H9 (cell line): ENCODE measurements around the gene XPR1. TPM values are rescaled to one million over a fixed set of nuclear protein-coding genes. Genes with fewer than 3 reads are reported as not detected.

Source experiments
- DNase-seq: peaks from one replicate; pipeline ENCODE4 v3.0.0-alpha.2; 2017
- H2AFZ ChIP-seq: one replicate; pipeline ENCODE4 v1.6.1; 2013; ENCODE audit warnings: mild to moderate bottlenecking, low read length, control low read depth, moderate library complexity
- H2AK5ac ChIP-seq: 2 replicates; pipeline ENCODE4 v1.6.1; 2013; ENCODE audit warnings: low read length, control low read depth, mixed read lengths; ENCODE audit not compliant: insufficient read length
- H2BK120ac ChIP-seq: one replicate; pipeline ENCODE4 v1.6.1; 2013; ENCODE audit warnings: low read depth, mild to moderate bottlenecking, low read length, control low read depth, inconsistent platforms; ENCODE audit not compliant: poor library complexity, severe bottlenecking
- H2BK12ac ChIP-seq: 2 replicates; pipeline ENCODE4 v1.6.1; 2013; ENCODE audit warnings: low read length, control low read depth, mixed read lengths, low read depth; ENCODE audit not compliant: insufficient read length
- H2BK15ac ChIP-seq: 2 replicates; pipeline ENCODE4 v1.6.1; 2013; ENCODE audit warnings: low read depth, low read length, control low read depth
- H2BK20ac ChIP-seq: one replicate; pipeline ENCODE4 v1.6.1; 2013; ENCODE audit warnings: low read depth, mild to moderate bottlenecking, low read length, control low read depth, inconsistent platforms; ENCODE audit not compliant: poor library complexity, severe bottlenecking
- H2BK5ac ChIP-seq: 2 replicates; pipeline ENCODE4 v1.6.1; 2013; ENCODE audit warnings: low read length, control low read depth, mixed read lengths; ENCODE audit not compliant: insufficient read length
- H3K14ac ChIP-seq: 2 replicates; pipeline ENCODE4 v1.6.1; 2013; ENCODE audit warnings: low read length, control low read depth; ENCODE audit not compliant: insufficient read depth
- H3K18ac ChIP-seq: 2 replicates; pipeline ENCODE4 v1.6.1; 2013; ENCODE audit warnings: low read depth, mild to moderate bottlenecking, mixed read lengths, low read length, control low read depth; ENCODE audit not compliant: insufficient read length
- H3K23ac ChIP-seq: 2 replicates; pipeline ENCODE4 v1.6.1; 2013; ENCODE audit warnings: low read length, control low read depth, mixed read lengths, low read depth; ENCODE audit not compliant: insufficient read length
- H3K23me2 ChIP-seq: 2 replicates; pipeline ENCODE4 v1.6.1; 2013; ENCODE audit warnings: low read depth, mild to moderate bottlenecking, mixed read lengths, low read length, control low read depth; ENCODE audit not compliant: insufficient read length, poor library complexity, severe bottlenecking
- H3K27ac ChIP-seq: 2 replicates; pipeline ENCODE4 v1.5.1; 2013; ENCODE audit warnings: low read length, control low read depth, mixed read lengths, low read depth; ENCODE audit not compliant: insufficient read length
- H3K27me3 ChIP-seq: 2 replicates; pipeline ENCODE4 v1.6.1; 2013; ENCODE audit warnings: low read length, control low read depth, inconsistent platforms; ENCODE audit not compliant: insufficient read depth
- H3K4ac ChIP-seq: 2 replicates; pipeline ENCODE4 v1.6.1; 2013; ENCODE audit warnings: low read depth, mild to moderate bottlenecking, control low read depth, inconsistent platforms, low read length, moderate library complexity
- H3K4me1 ChIP-seq: 2 replicates; pipeline ENCODE4 v1.6.1; 2013; ENCODE audit warnings: low read length, control low read depth, inconsistent platforms; ENCODE audit not compliant: insufficient read depth
- H3K4me2 ChIP-seq: 2 replicates; pipeline ENCODE4 v1.6.1; 2013; ENCODE audit warnings: low read length, control low read depth, mixed read lengths; ENCODE audit not compliant: insufficient read length, insufficient read depth
- H3K56ac ChIP-seq: 2 replicates; pipeline ENCODE4 v1.6.1; 2013; ENCODE audit warnings: low read depth, mild to moderate bottlenecking, mixed read lengths, low read length, control low read depth; ENCODE audit not compliant: insufficient read length
- H3K79me1 ChIP-seq: 2 replicates; pipeline ENCODE4 v1.6.1; 2013; ENCODE audit warnings: low read depth, mild to moderate bottlenecking, moderate library complexity, low read length, control low read depth, inconsistent platforms; ENCODE audit not compliant: insufficient read depth, poor library complexity, severe bottlenecking
- H3K79me2 ChIP-seq: 2 replicates; pipeline ENCODE4 v1.6.1; 2013; ENCODE audit warnings: low read length, control low read depth, inconsistent platforms; ENCODE audit not compliant: insufficient read depth
- H3K9ac ChIP-seq: 2 replicates; pipeline ENCODE4 v1.6.1; 2013; ENCODE audit warnings: low read length, control low read depth, mixed read lengths; ENCODE audit not compliant: insufficient read length; ENCODE audit errors: extremely low read depth
- H3K9me3 ChIP-seq: one replicate; pipeline ENCODE4 v1.6.1; 2013; ENCODE audit warnings: low read depth, low read length, inconsistent platforms; ENCODE audit not compliant: control insufficient read depth
- H3T11ph ChIP-seq: one replicate; pipeline ENCODE4 v1.6.1; 2013; ENCODE audit warnings: mild to moderate bottlenecking, low read length, control low read depth, inconsistent platforms
- H4K20me1 ChIP-seq: one replicate; pipeline ENCODE4 v1.6.1; 2013; ENCODE audit not compliant: control insufficient read depth, insufficient read length, insufficient read depth
- H4K5ac ChIP-seq: 2 replicates; pipeline ENCODE4 v1.6.1; 2013; ENCODE audit warnings: low read depth, mild to moderate bottlenecking, mixed read lengths, low read length, control low read depth; ENCODE audit not compliant: insufficient read length
- H4K8ac ChIP-seq: replicated peaks from 2 replicates; pipeline ENCODE4 v1.6.1; 2013; ENCODE audit warnings: low read length, control low read depth, mixed read lengths, low read depth; ENCODE audit not compliant: insufficient read length
- H4K91ac ChIP-seq: 2 replicates; pipeline ENCODE4 v1.6.1; 2013; ENCODE audit warnings: low read depth, mild to moderate bottlenecking, moderate library complexity, mixed read lengths, low read length, control low read depth; ENCODE audit not compliant: insufficient read length
- H3K27ac Mint-ChIP-seq, 3 experiments: 2 replicates in 2 of 3; 3 replicates in 1 of 3; pipeline ENCODE4 v1.8.0; 2020 to 2021; ENCODE audit warnings: mixed read lengths in 3 of 3, mild to moderate bottlenecking in 1 of 3, moderate library complexity in 1 of 3
- H3K27me3 Mint-ChIP-seq: 2 replicates; pipeline ENCODE4 v1.8.0; 2021; ENCODE audit warnings: low read depth, mild to moderate bottlenecking, moderate library complexity, mixed read lengths
- H3K36me3 Mint-ChIP-seq, 3 experiments: 2 replicates in 2 of 3; 3 replicates in 1 of 3; pipeline ENCODE4 v1.8.0; 2020 to 2021; ENCODE audit warnings: low read depth in 3 of 3, mixed read lengths in 3 of 3; ENCODE audit not compliant: insufficient read depth in 1 of 3
- H3K4me1 Mint-ChIP-seq, 2 experiments: 2 replicates each; pipeline ENCODE4 v1.8.0; 2020; ENCODE audit warnings: mixed read lengths in 2 of 2
- H3K4me3 Mint-ChIP-seq, 2 experiments: 2 replicates in 1 of 2; 3 replicates in 1 of 2; pipeline ENCODE4 v1.8.0; 2020 to 2021; ENCODE audit warnings: mild to moderate bottlenecking in 2 of 2, mixed read lengths in 2 of 2, moderate library complexity in 1 of 2
- H3K9me3 Mint-ChIP-seq, 2 experiments: 2 replicates in 1 of 2; 3 replicates in 1 of 2; pipeline ENCODE4 v1.8.0; 2020; ENCODE audit warnings: mild to moderate bottlenecking in 2 of 2, mixed read lengths in 2 of 2, moderate library complexity in 1 of 2
- CTCF ChIP-seq: fragments of 200-600 bp; sonication (generic); conservative IDR thresholded peaks from 3 replicates; pipeline ENCODE4 v1.8.0; 2021; ENCODE audit warnings: antibody characterized with exemption, mild to moderate bottlenecking
- WGBS: extraction: QIAGEN DNeasy Blood & Tissue Kit; methylation state at CpG from one replicate; pipeline ENCODE4 v1.1.7; 2013; ENCODE audit warnings: missing lambda C conversion rate, low lambda C conversion rate, mixed read lengths; ENCODE audit not compliant: insufficient read length; ENCODE audit errors: extremely low coverage; 5-methylcytosine and 5-hydroxymethylcytosine counted together
- total RNA-seq: library from RNA; stranded (reverse); gene quantifications from 2 replicates; pipeline ENCODE4 v1.2.1, GENCODE V29; 2021

XPR1 gene
- total RNA-seq, 1 experiment from 2014 or later: 34.1 TPM

- Histone ChIP-seq H3K23me2 (no peaks in the 10 kb centered on the region), H2BK120ac (no peak overlapping the region), H4K20me1 (no peaks in the 10 kb centered on the region), H3K18ac (no peak overlapping the region), H2AK5ac (no peak overlapping the region), H3K9ac (no peak overlapping the region), H3K14ac (no peak overlapping the region), H3K56ac (no peak overlapping the region), H2BK20ac (no peak overlapping the region), H3K23ac (no peak overlapping the region), H3K4me1 (0 out of 2 replicates have a peak, but pooled peaks cover 2% of the 10 kb centered on the region), H3K4ac (no peak overlapping the region), H3K9me3 (no peaks in the 10 kb centered on the region), H3T11ph (no peak overlapping the region), H4K5ac (no peak overlapping the region), H3K4me2 (no peak overlapping the region), H2AFZ (no peak overlapping the region), H3K27ac (no peak overlapping the region), H4K91ac (no peak overlapping the region), H2BK5ac (no peak overlapping the region), H4K8ac (no peak overlapping the region), H2BK12ac (no peak overlapping the region), H3K79me2 (no peaks in the 10 kb centered on the region), H3K79me1 (no peaks in the 10 kb centered on the region), H3K27me3 (no peaks in the 10 kb centered on the region), H2BK15ac (no peak overlapping the region)
- Mint-ChIP-seq H3K27me3 (no peaks in the 10 kb centered on the region), H3K36me3 (no peaks in the 10 kb centered on the region), H3K27ac (no peak overlapping the region), H3K9me3 (no peaks in the 10 kb centered on the region), H3K4me1 (no peaks in the 10 kb centered on the region), H3K4me3 (no peak overlapping the region)
- TF ChIP-seq CTCF: no peak
- no CpG with 5 or more reads among the region's 4 CpGs for WGBS
- no peak for DNase-seq
These were observed 13.9 kb upstream of the XPR1 start for GRCh38 chr1:180617774-180618395.
